H9 (cell line): ENCODE data around the gene ZNF296. TPM values are rescaled to one million over a fixed set of nuclear protein-coding genes. Genes with fewer than 3 reads are reported as not detected.

Source experiments
- DNase-seq: peaks from one replicate; pipeline ENCODE4 v3.0.0-alpha.2; 2017
- H2AFZ ChIP-seq: one replicate; pipeline ENCODE4 v1.6.1; 2013; ENCODE audit warnings: mild to moderate bottlenecking, low read length, control low read depth, moderate library complexity
- H2AK5ac ChIP-seq: 2 replicates; pipeline ENCODE4 v1.6.1; 2013; ENCODE audit warnings: low read length, control low read depth, mixed read lengths; ENCODE audit not compliant: insufficient read length
- H2BK120ac ChIP-seq: one replicate; pipeline ENCODE4 v1.6.1; 2013; ENCODE audit warnings: low read depth, mild to moderate bottlenecking, low read length, control low read depth, inconsistent platforms; ENCODE audit not compliant: poor library complexity, severe bottlenecking
- H2BK12ac ChIP-seq: 2 replicates; pipeline ENCODE4 v1.6.1; 2013; ENCODE audit warnings: low read length, control low read depth, mixed read lengths, low read depth; ENCODE audit not compliant: insufficient read length
- H2BK15ac ChIP-seq: 2 replicates; pipeline ENCODE4 v1.6.1; 2013; ENCODE audit warnings: low read depth, low read length, control low read depth
- H2BK20ac ChIP-seq: one replicate; pipeline ENCODE4 v1.6.1; 2013; ENCODE audit warnings: low read depth, mild to moderate bottlenecking, low read length, control low read depth, inconsistent platforms; ENCODE audit not compliant: poor library complexity, severe bottlenecking
- H2BK5ac ChIP-seq: 2 replicates; pipeline ENCODE4 v1.6.1; 2013; ENCODE audit warnings: low read length, control low read depth, mixed read lengths; ENCODE audit not compliant: insufficient read length
- H3K14ac ChIP-seq: 2 replicates; pipeline ENCODE4 v1.6.1; 2013; ENCODE audit warnings: low read length, control low read depth; ENCODE audit not compliant: insufficient read depth
- H3K18ac ChIP-seq: 2 replicates; pipeline ENCODE4 v1.6.1; 2013; ENCODE audit warnings: low read depth, mild to moderate bottlenecking, mixed read lengths, low read length, control low read depth; ENCODE audit not compliant: insufficient read length
- H3K23ac ChIP-seq: 2 replicates; pipeline ENCODE4 v1.6.1; 2013; ENCODE audit warnings: low read length, control low read depth, mixed read lengths, low read depth; ENCODE audit not compliant: insufficient read length
- H3K23me2 ChIP-seq: 2 replicates; pipeline ENCODE4 v1.6.1; 2013; ENCODE audit warnings: low read depth, mild to moderate bottlenecking, mixed read lengths, low read length, control low read depth; ENCODE audit not compliant: insufficient read length, poor library complexity, severe bottlenecking
- H3K27ac ChIP-seq: 2 replicates; pipeline ENCODE4 v1.5.1; 2013; ENCODE audit warnings: low read length, control low read depth, mixed read lengths, low read depth; ENCODE audit not compliant: insufficient read length
- H3K27me3 ChIP-seq: 2 replicates; pipeline ENCODE4 v1.6.1; 2013; ENCODE audit warnings: low read length, control low read depth, inconsistent platforms; ENCODE audit not compliant: insufficient read depth
- H3K4ac ChIP-seq: 2 replicates; pipeline ENCODE4 v1.6.1; 2013; ENCODE audit warnings: low read depth, mild to moderate bottlenecking, control low read depth, inconsistent platforms, low read length, moderate library complexity
- H3K4me1 ChIP-seq: 2 replicates; pipeline ENCODE4 v1.6.1; 2013; ENCODE audit warnings: low read length, control low read depth, inconsistent platforms; ENCODE audit not compliant: insufficient read depth
- H3K4me2 ChIP-seq: 2 replicates; pipeline ENCODE4 v1.6.1; 2013; ENCODE audit warnings: low read length, control low read depth, mixed read lengths; ENCODE audit not compliant: insufficient read length, insufficient read depth
- H3K56ac ChIP-seq: 2 replicates; pipeline ENCODE4 v1.6.1; 2013; ENCODE audit warnings: low read depth, mild to moderate bottlenecking, mixed read lengths, low read length, control low read depth; ENCODE audit not compliant: insufficient read length
- H3K79me1 ChIP-seq: 2 replicates; pipeline ENCODE4 v1.6.1; 2013; ENCODE audit warnings: low read depth, mild to moderate bottlenecking, moderate library complexity, low read length, control low read depth, inconsistent platforms; ENCODE audit not compliant: insufficient read depth, poor library complexity, severe bottlenecking
- H3K79me2 ChIP-seq: 2 replicates; pipeline ENCODE4 v1.6.1; 2013; ENCODE audit warnings: low read length, control low read depth, inconsistent platforms; ENCODE audit not compliant: insufficient read depth
- H3K9ac ChIP-seq: 2 replicates; pipeline ENCODE4 v1.6.1; 2013; ENCODE audit warnings: low read length, control low read depth, mixed read lengths; ENCODE audit not compliant: insufficient read length; ENCODE audit errors: extremely low read depth
- H3K9me3 ChIP-seq: one replicate; pipeline ENCODE4 v1.6.1; 2013; ENCODE audit warnings: low read depth, low read length, inconsistent platforms; ENCODE audit not compliant: control insufficient read depth
- H3T11ph ChIP-seq: one replicate; pipeline ENCODE4 v1.6.1; 2013; ENCODE audit warnings: mild to moderate bottlenecking, low read length, control low read depth, inconsistent platforms
- H4K20me1 ChIP-seq: one replicate; pipeline ENCODE4 v1.6.1; 2013; ENCODE audit not compliant: control insufficient read depth, insufficient read length, insufficient read depth
- H4K5ac ChIP-seq: 2 replicates; pipeline ENCODE4 v1.6.1; 2013; ENCODE audit warnings: low read depth, mild to moderate bottlenecking, mixed read lengths, low read length, control low read depth; ENCODE audit not compliant: insufficient read length
- H4K8ac ChIP-seq: replicated peaks from 2 replicates; pipeline ENCODE4 v1.6.1; 2013; ENCODE audit warnings: low read length, control low read depth, mixed read lengths, low read depth; ENCODE audit not compliant: insufficient read length
- H4K91ac ChIP-seq: 2 replicates; pipeline ENCODE4 v1.6.1; 2013; ENCODE audit warnings: low read depth, mild to moderate bottlenecking, moderate library complexity, mixed read lengths, low read length, control low read depth; ENCODE audit not compliant: insufficient read length
- H3K27ac Mint-ChIP-seq, 3 experiments: 2 replicates in 2 of 3; 3 replicates in 1 of 3; pipeline ENCODE4 v1.8.0; 2020 to 2021; ENCODE audit warnings: mixed read lengths in 3 of 3, mild to moderate bottlenecking in 1 of 3, moderate library complexity in 1 of 3
- H3K27me3 Mint-ChIP-seq: 2 replicates; pipeline ENCODE4 v1.8.0; 2021; ENCODE audit warnings: low read depth, mild to moderate bottlenecking, moderate library complexity, mixed read lengths
- H3K36me3 Mint-ChIP-seq, 3 experiments: 2 replicates in 2 of 3; 3 replicates in 1 of 3; pipeline ENCODE4 v1.8.0; 2020 to 2021; ENCODE audit warnings: low read depth in 3 of 3, mixed read lengths in 3 of 3; ENCODE audit not compliant: insufficient read depth in 1 of 3
- H3K4me1 Mint-ChIP-seq, 2 experiments: 2 replicates each; pipeline ENCODE4 v1.8.0; 2020; ENCODE audit warnings: mixed read lengths in 2 of 2
- H3K4me3 Mint-ChIP-seq, 2 experiments: 2 replicates in 1 of 2; 3 replicates in 1 of 2; pipeline ENCODE4 v1.8.0; 2020 to 2021; ENCODE audit warnings: mild to moderate bottlenecking in 2 of 2, mixed read lengths in 2 of 2, moderate library complexity in 1 of 2
- H3K9me3 Mint-ChIP-seq, 2 experiments: 2 replicates in 1 of 2; 3 replicates in 1 of 2; pipeline ENCODE4 v1.8.0; 2020; ENCODE audit warnings: mild to moderate bottlenecking in 2 of 2, mixed read lengths in 2 of 2, moderate library complexity in 1 of 2
- CTCF ChIP-seq: fragments of 200-600 bp; sonication (generic); conservative IDR thresholded peaks from 3 replicates; pipeline ENCODE4 v1.8.0; 2021; ENCODE audit warnings: antibody characterized with exemption, mild to moderate bottlenecking
- WGBS: extraction: QIAGEN DNeasy Blood & Tissue Kit; methylation state at CpG from one replicate; pipeline ENCODE4 v1.1.7; 2013; ENCODE audit warnings: missing lambda C conversion rate, low lambda C conversion rate, mixed read lengths; ENCODE audit not compliant: insufficient read length; ENCODE audit errors: extremely low coverage; 5-methylcytosine and 5-hydroxymethylcytosine counted together
- total RNA-seq: library from RNA; stranded (reverse); gene quantifications from 2 replicates; pipeline ENCODE4 v1.2.1, GENCODE V29; 2021

ZNF296 gene
- total RNA-seq, 1 experiment from 2014 or later: 14.8 TPM

GRCh38 chr19:45023048-45023447, 53.2 kb downstream of the ZNF296 start:
- TF ChIP-seq CTCF: no peak
- no peak overlapping the region for H4K91ac ChIP-seq
- H3K23ac ChIP-seq: no peak overlapping the region
- no peak overlapping the region for H3K4me2 ChIP-seq
- Mint-ChIP-seq H3K27me3 (no peaks in the 10 kb centered on the region), H3K36me3 (peaks cover 0 to 10% (median 8%) of the 10 kb centered on the region in 3 experiments; a peak in 5 of 7 replicates), H3K4me3 (no peak overlapping the region), H3K9me3 (peaks cover 0 to 3% of the 10 kb centered on the region in 2 experiments; a peak in 1 of 5 replicates), H3K27ac (no peak overlapping the region), H3K4me1 (peaks cover 7 to 9% of the 10 kb centered on the region in 2 experiments)
- no peak overlapping the region for H2BK15ac ChIP-seq
- H2BK5ac ChIP-seq: no peak overlapping the region
- H2BK20ac ChIP-seq: no peak overlapping the region
- H3K18ac ChIP-seq: no peak overlapping the region
- H3K4ac ChIP-seq: no peak overlapping the region
- no peak overlapping the region for H3T11ph ChIP-seq
- no peaks in the 10 kb centered on the region for H3K9me3 ChIP-seq
- H3K4me1 ChIP-seq: no peaks in the 10 kb centered on the region
- H4K5ac ChIP-seq: no peak overlapping the region
- no CpG with 5 or more reads among the region's 4 CpGs for WGBS
- DNase-seq: no peak
- no peak overlapping the region for H2BK120ac ChIP-seq
- no peaks in the 10 kb centered on the region for H3K23me2 ChIP-seq
- H2AK5ac ChIP-seq: no peak overlapping the region
- no peak overlapping the region for H3K14ac ChIP-seq
- no peaks in the 10 kb centered on the region for H3K27me3 ChIP-seq
- H3K79me1 ChIP-seq: no peaks in the 10 kb centered on the region
- H2BK12ac ChIP-seq: no peak overlapping the region
- H4K8ac ChIP-seq: no peak overlapping the region
- H3K27ac ChIP-seq: no peak overlapping the region
- no peak overlapping the region for H3K56ac ChIP-seq
- no peaks in the 10 kb centered on the region for H4K20me1 ChIP-seq
- no peak overlapping the region for H2AFZ ChIP-seq
- no peak overlapping the region for H3K9ac ChIP-seq
- H3K79me2 ChIP-seq: no peaks in the 10 kb centered on the region
